GM18868 (cell line): ENCODE data around the gene MCU.

Experiments
- ATAC-seq: cut with Tn5 transposase; IDR thresholded peaks from one replicate; pipeline ENCODE4 v1.9.1; 2021; ENCODE audit warnings: mild to moderate bottlenecking, moderate library complexity; ENCODE audit not compliant: unreplicated experiment

The MCU gene

GRCh38 chr10:72831696-72832409, 139.9 kb downstream of the MCU start:
- ATAC-seq: no peak

GRCh38 chr10:72832701-72833100, 140.8 kb downstream of the MCU start:
- ATAC-seq: no peak

- ATAC-seq: no peak
These were observed 142.4 kb downstream of the MCU start for GRCh38 chr10:72834183-72834825.

GRCh38 chr10:72840319-72840718, 148.4 kb downstream of the MCU start:
- no peak for ATAC-seq

- ATAC-seq: no peak
These were observed 149.5 kb downstream of the MCU start for GRCh38 chr10:72841487-72841886.

GRCh38 chr10:72842164-72842563, 150.2 kb downstream of the MCU start:
- no peak for ATAC-seq

- ATAC-seq: no peak
These were observed 154.3 kb downstream of the MCU start for GRCh38 chr10:72846238-72846637.

GRCh38 chr10:72847681-72848080, 155.7 kb downstream of the MCU start:
- no peak for ATAC-seq

GRCh38 chr10:72850861-72851260, 158.9 kb downstream of the MCU start:
- ATAC-seq: no peak

- no peak for ATAC-seq
These were observed 159.6 kb downstream of the MCU start for GRCh38 chr10:72851509-72851908.

- no peak for ATAC-seq
These were observed 160.6 kb downstream of the MCU start for GRCh38 chr10:72852508-72852907.

- no peak for ATAC-seq
These were observed 163.2 kb downstream of the MCU start for GRCh38 chr10:72855129-72855528.

GRCh38 chr10:72855790-72856189, 163.8 kb downstream of the MCU start:
- ATAC-seq: no peak

- no peak for ATAC-seq
These were observed 166.1 kb downstream of the MCU start for GRCh38 chr10:72858067-72858466.

- ATAC-seq: no peak
These were observed 171.0 kb downstream of the MCU start for GRCh38 chr10:72862957-72863356.

GRCh38 chr10:72875250-72876055, 183.5 kb downstream of the MCU start:
- no peak for ATAC-seq

- no peak for ATAC-seq
These were observed 187.3 kb downstream of the MCU start for GRCh38 chr10:72879245-72879644.

GRCh38 chr10:72881291-72881690, 189.3 kb downstream of the MCU start:
- no peak for ATAC-seq

GRCh38 chr10:72883861-72884260, 191.9 kb downstream of the MCU start:
- ATAC-seq: no peak

GRCh38 chr10:72885953-72886352, 194.0 kb downstream of the MCU start:
- no peak for ATAC-seq

GRCh38 chr10:72886621-72887020, 194.7 kb downstream of the MCU start:
- no peak for ATAC-seq

- no peak for ATAC-seq
These were observed 195.1 kb downstream of the MCU start for GRCh38 chr10:72887043-72887442.
